SH-SY5Y (cell line): ENCODE measurements around the gene ARID2.

ENCODE experiments used
- GATA2 ChIP-seq: IDR thresholded peaks from 2 replicates; pipeline ENCODE4 v1.6.1; 2011; ENCODE audit warnings: mild to moderate bottlenecking, low read depth, low read length
- GATA3 ChIP-seq: IDR thresholded peaks from 2 replicates; pipeline ENCODE4 v1.6.1; 2011; ENCODE audit warnings: low read depth, mild to moderate bottlenecking, low read length, moderate library complexity

DNA sequence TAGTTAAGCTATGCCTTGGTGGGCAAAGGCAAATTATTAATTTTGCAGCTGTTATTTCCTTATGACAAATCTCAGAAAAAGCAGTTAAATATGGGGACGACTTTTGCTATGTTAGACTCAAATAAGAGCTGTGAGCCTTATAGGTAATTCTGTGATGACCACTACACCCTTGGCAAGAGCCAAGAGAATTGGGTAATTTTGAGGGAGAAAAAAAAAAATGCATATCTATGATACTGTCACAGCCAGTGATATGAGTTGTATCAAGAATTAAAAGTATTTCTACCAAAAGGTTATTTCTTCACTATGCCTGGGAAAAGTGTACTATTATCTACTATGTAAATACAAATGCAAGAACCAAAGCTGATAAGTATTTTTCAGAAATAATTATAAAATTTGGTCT is 216.9 kb downstream of the ARID2 start:
- TF ChIP-seq GATA3 (no peak), GATA2 (no peak)
